ENCODE results near the gene CELSR3.

CELSR3 gene

DNA sequence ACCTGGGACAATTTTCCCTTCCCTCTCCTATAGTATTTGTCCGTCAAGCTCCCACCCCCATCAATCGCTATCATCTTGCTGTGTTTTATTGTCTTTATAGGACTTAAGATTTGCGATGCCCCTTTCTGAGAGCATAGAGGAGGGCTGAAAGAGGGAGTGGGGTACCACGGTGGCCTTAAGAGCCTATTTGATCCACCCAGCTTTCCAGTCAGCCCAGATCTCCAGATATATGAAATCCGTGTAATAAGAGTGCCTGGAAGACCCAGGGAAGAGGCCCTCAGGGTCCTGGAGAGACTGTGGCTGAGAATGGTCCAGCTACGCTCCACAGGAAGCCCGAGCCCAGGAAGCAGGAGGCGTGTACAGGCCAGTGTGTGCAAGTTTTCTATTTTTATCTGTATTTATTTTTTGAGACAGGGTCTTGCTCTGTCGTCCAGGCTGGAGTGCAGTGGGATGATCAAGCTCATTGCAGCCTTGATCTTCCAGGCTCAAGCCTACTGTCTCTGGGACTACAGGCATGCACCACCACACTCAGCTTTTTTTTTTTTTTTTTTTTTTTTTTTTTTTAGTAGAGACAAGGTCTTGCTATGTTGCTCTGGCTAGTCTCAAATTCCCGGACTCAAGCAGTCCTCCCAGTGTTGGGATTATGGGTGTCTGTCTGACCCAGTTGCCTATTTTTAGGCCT lies 24.0 kb upstream of the CELSR3 start:
- DNase-seq (ENCODE audit: low read depth in 2 of 2, low spot score in 1 of 2) = no peak

DNA sequence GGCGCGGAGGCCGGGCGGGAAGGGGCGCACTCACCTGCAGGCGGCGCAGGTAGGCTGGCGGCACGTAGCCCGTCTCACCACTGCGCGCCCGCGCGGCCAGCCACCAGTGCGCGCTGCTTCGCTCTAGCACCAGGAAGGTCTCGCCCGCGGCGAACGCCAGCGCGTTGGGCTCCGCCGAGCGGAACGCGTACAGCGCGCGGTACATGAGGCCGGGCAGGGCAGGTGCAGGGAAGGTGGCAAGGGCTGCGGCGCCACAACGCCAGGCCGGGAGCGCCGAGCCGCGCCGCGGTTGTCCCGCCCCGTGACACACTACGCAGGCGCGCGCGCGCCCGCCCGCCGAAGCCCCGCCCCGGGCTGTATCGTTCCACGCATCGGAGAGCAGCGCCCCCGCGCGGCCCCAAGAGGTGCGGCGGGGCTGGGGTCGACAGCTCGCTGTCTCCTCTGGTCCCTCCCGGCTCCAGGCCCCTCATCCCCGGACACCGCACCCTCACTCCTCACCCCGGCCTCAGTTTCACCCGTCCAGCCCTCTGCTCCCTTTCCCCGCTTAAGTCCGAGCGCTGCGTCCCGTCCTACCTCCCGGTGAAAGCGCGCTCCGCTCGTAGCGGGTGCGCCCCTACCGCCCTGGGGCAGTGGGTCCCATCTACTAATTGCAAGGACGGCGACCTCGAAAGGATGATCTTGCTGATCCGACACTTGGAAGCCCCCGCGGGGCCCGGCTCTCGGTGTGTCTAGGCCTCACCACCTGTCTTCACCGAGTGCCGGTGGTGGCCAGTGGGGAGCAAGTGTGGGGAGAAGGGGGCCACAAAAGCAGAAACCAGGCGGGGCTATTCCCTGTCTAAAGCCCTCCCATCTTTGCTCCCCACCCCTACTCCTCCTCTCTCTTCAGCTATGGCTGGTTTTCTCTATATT lies 23.2 kb upstream of the CELSR3 start, which contains the start of gene NCKIPSD:
Gene NCKIPSD, minus strand, starts transcription at position 313 of the 909 bp plus-strand sequence. Its CDS starts 108 bp downstream, at position 205.
- peak; percentile 78 to 79 for DNase-seq (ENCODE audit: low read depth in 2 of 2, low spot score in 1 of 2)

DNA sequence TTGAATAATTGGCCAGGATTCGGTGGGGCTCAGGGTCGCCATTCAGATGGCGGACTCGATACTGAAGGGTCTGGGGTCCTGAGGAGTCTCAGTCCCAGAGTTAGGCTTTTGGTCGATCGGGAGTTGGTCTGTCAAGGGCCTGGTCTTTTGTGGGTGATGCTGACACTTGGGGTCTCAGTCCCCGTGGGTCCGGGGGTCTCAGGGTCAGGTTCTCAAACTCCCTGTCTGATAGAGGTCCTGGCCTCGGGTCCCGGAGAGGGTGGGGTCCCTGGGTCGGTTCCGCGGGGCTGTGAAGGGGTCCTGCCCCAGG lies 22.6 kb upstream of the CELSR3 start:
- no peak for DNase-seq (ENCODE audit: low read depth in 2 of 2, low spot score in 1 of 2)

DNA sequence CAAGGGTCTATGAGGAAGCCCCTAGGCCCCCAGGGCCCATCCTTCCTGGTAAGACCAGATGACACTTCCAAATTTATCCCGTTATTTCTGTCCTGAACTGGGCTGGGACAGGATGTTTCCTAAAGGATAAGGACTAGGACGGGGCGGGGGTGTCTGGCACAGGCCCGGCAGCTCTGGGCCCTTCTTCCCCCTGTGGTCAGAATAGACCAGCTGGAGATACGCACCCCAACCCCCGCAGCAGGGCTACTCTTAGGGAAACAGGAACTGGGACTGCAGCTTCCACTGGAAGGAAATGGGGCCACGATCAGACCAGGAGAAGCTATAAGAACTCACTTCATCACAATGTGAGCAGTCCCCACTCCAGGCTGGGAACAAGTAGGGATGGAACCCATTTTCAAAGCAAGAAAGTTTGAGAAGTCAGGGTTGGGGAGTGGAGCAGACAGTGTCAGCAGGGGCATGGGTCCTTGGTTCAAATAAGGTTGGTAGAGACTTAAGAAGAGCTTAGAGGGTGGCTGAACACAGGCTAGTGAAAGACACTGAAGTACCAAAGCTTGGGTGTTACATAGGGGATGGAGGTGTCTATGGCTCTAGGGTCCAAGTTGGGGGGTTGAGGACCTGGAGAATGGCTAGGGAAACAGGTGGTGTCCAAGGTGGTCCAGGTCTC lies 21.9 kb upstream of the CELSR3 start:
- no peak for DNase-seq (ENCODE audit: low read depth in 2 of 2, low spot score in 1 of 2)

DNA sequence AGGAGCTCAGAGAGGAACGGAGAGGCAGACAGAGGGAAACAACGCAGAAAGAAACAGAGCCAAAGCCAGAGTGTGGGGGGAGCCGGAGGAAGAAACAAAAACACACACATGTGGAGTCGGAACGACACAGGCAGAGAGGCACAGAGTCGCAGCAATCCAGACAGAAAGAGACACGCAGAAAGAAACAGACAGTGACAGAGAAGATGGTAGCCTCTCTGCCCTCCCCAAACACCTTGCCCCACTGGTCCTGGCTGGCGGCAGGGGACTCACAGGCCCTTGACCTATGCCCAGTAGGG lies 21.3 kb upstream of the CELSR3 start:
- no peak for DNase-seq (ENCODE audit: low read depth in 2 of 2, low spot score in 1 of 2)

DNA sequence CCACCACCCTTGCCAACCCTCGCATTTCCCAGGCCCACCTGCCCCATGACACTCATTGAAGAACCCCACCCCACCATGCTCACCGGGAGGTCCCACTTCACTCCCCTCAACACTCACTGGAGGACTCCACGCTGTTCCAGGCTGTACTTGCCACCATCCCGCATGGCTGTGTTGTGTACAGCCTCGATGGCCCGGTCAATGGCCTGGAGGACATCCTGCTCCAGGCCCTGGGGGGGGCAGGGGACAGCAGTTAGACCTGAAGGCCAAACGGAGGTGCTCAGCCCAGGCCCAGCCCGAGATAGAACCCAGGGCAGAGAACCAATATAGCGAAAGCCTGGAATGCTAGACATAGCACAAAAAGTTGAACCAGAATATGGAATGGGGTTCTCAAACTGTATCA lies 20.1 kb upstream of the CELSR3 start:
- no peak for DNase-seq (ENCODE audit: low read depth in 2 of 2, low spot score in 1 of 2)

DNA sequence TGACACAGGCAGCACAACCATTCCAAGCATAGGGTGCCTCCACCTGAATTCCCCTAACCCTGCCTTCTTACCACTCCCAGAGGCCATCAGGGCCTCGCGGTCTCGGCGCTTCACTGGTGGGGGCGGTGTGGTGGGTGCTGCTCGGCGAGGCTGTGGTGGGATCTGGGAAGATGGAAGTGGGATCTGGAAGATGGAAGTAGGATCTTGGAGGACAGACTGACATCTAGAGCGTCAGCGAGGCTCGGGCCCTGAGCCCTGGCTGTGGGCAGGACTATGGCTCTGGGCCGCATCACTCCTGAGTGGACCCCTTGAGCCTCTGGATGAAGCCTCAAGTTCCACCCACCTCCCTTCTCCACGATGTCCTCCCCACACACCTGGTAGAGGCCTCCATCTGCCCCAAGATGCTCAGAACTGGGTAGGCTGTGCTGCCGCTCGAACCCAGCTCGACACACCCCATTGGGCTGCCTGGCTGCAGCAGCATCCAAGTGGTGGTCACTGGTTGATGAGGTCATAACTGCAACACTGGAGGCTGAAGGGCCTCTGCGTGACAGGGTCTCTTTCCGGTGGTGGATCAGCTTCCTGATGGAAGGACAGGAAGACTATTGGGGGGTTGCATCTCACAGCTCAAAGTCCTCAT lies 19.4 kb upstream of the CELSR3 start:
- DNase-seq (ENCODE audit: low read depth in 2 of 2, low spot score in 1 of 2) = no peak

DNA sequence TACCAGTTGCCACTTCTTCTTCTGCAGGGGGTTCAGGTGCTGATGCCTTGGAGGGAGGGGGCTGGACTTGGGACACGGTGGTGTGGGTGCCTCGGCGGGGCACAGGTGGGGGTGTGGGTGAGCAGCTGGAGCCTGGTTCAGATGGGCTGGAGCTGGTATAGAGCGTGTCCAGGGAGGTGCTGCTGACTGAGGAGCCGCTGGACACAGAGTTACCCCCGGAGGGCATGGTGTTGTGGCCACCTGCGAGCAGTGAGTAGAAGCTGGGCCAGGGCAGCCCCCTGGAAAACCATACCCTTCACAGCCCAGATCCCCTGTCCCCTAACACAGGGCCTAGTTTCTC lies 18.8 kb upstream of the CELSR3 start:
- DNase-seq (ENCODE audit: low read depth in 2 of 2, low spot score in 1 of 2) = no peak

DNA sequence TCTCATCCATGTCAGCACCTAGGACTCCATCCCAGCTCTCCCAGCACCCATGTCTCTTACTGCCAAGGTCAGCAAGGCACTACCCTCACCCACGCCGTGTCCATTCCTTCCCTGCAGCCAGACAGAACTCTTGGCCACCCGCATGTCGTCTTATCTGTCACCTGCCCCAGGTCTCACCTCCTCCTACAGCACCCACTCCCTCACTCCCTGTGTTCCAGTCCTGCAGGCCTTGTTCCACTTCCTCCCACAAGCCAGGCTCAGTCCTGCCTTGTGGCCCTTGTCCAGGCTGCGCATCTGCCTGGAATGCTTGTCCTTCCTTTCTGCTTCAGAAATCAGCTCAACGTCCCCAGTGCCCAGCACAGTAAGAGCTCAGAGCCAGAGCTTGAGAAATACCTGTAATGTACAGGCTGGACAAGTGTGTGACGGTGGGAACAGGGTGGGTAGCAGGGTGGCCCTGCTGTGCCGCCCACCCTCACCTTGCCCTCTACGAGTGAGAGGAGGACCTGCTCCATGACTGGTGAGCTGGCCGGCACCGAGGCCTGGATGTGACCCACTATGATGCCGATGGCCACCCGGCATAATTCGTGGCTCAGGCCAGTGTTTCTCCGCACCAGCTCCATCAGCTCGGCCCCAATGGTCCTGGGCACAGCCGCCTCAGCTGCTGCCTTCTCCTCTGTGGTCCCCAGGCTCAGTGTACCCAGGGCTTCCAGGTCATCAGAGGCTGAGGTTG lies 18.3 kb upstream of the CELSR3 start:
- no peak for DNase-seq (ENCODE audit: low read depth in 2 of 2, low spot score in 1 of 2)

DNA sequence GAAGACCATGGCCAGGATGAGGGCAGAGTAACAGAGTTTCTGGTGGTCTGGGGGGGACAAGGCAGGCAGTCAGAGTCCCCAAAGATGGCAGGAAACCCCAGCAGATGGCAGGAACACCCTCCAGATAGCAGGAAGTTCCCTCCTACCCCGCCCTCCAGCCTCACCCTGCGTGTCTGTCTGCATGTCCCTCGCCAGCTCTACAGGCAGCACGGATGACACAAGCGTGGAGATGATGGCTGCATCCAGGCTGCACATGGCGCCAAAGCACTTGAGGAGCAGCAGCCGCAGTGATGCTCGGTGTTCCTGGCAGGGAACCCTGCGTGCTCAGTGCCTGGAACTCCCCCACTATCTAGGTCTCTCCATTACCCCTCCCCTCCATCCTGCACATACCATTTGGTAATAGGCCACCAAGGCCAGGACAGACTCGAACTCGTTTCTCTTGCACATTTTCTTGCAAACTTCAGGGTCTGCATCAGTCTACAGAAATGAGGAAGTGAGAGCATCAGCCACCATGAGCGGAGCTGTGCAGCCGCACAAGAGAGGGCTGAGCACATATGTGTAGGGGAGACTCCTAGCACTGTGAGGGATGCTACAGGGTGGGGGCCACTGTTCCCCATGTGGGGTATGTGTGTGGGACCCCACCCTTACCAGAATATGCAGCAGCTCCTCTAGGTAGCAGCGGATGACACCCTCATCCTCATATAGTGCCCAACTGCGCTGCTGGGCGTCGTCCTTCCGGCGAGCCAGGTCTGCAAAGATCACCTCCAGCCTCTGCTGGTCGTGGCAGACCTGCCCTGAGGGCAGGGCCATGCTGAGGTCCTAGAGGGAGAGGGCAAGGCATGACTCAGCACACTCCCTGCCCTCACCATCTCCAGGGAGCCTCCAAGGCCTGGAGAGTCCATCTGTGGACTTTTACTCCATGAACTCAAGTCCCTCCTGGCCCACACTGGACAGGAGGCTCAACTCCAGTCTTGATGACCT lies 17.0 kb upstream of the CELSR3 start:
- no peak for DNase-seq (ENCODE audit: low read depth in 2 of 2, low spot score in 1 of 2)

DNA sequence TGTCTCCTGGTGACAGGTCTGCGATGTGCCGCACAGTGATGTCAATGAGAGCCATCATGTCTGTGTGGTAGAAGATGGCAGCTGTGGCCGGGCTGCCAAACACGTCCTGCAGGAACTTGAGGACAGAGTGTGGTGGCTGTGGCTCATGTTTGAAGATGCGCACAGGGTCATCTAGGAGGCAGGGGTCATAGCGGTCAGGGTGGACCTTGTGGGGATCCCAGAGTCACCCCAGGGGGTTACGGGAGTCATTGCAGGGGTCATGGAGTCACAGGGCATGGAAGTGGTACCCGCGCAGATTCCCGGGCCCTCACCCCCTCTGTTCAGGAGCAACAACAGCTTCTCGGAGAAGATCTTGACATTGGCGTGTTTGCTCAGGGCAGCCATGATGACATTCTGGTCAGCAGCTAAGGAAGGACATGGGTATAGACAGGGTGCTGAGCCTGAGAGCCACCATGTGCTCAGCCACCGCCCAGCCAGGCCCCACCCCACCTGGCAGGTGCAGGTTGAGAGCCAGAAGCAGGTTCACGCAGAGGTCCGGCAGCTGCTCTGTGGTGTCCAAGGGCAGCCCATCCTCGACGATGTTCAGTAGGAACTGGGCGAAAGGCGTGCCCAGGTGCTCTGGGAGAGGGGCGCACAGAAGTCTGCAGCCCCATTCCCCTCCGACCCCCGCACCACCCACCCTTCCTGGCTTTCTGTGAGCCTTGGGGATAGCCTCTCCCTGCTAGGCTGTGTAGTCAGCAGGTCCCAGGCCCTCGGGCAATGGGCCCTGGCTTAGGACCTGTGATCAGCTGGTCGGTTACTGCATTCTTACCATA lies 16.1 kb upstream of the CELSR3 start:
- DNase-seq (ENCODE audit: low read depth in 2 of 2, low spot score in 1 of 2) = no peak

DNA sequence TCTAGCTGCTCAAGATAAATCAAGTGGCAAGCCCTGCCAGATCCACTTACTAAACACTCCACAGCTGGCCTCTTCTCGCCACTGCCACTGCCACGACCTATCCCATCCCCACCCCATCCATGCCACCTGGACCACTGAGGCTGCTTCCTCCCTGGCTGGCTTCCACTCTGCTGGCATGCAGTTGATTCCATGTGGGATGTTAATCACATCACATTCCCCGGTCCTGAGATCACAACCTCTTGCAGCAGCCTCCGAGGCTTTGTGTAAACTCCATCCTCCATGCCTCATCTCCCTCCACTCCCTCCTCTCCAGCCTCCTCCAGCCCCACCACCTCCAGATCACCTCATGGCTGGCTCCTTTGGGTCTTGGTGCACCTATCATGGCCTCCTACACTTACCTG lies 15.4 kb upstream of the CELSR3 start:
- no peak for DNase-seq (ENCODE audit: low read depth in 2 of 2, low spot score in 1 of 2)

DNA sequence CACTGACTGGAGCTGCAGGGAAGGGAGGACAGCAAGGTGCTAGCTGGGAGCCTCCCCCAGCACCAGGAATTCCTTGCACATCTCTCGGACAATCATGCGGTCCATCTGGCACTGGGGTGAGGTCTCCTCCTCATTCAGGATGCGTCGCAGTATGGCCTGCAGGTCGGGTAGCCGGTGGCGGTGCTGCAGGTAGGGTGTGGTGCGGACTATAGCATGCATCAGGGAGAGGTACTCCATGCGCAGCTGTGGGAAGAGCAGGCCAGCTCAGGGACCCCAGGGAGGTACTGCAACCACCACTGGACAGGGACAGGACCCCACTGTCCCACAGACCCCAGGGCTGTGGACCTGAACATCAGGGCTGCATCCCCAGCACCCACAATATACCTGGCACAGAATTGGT lies 11.8 kb upstream of the CELSR3 start:
- DNase-seq (ENCODE audit: low read depth in 2 of 2, low spot score in 1 of 2) = no peak

DNA sequence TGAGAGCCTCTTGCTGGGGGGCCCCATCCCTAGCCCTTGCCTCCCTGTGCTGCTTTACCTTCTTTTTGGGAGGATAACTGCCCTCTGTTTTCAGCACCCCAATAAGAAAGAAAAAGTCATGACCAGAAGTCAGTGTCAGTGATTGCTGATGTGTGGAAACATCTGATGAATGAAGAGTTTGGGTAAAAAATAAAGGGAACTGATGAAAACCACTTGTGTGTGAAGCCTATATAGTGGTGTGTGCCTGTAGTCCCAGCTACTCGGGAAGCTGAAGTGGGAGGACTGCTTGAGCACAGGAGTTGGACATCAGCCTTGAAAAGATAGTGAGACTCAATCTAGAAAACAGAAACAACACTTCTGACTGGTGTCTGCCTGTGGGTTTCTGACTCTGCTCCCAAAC lies 9.8 kb upstream of the CELSR3 start:
- no peak for DNase-seq (ENCODE audit: low read depth in 2 of 2, low spot score in 1 of 2)

DNA sequence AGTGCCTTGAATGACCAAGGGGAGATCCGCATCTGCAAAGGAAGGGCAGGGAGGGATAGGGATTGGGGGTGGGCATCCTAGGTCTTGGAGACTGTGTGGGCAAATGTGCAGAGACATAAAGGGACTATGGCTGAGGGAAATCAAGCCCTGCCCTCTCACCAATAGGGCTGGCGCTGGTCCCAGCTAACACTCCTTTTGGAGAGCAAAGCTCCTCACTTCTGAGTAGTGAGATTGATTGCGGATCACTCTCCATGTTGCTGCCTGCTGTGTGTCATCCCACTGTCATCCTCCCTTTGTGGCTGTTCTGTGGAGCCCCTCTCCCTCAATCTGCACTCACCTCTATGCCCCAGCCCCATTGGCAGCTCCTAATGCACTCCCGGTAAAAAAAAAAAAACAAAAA lies 2.2 kb upstream of the CELSR3 start:
- no peak for DNase-seq (ENCODE audit: low read depth in 2 of 2, low spot score in 1 of 2)

DNA sequence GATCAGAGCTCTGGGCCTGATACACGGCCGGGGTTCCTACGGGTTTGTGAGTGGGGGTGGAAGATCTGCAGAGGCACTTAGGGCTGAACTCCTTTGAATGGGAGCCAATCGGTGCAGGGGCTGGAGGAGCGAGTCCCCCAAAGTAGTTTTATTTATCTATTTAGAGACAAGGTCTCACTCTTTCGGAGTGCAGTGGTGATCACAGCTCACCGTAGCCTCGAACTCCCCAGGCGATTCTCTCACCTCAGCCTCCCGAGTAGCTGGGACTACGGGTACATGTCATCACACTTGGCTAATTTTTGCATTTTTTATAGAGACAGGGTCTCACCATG lies 1.6 kb upstream of the CELSR3 start:
- DNase-seq (ENCODE audit: low read depth in 2 of 2, low spot score in 1 of 2) = no peak

DNA sequence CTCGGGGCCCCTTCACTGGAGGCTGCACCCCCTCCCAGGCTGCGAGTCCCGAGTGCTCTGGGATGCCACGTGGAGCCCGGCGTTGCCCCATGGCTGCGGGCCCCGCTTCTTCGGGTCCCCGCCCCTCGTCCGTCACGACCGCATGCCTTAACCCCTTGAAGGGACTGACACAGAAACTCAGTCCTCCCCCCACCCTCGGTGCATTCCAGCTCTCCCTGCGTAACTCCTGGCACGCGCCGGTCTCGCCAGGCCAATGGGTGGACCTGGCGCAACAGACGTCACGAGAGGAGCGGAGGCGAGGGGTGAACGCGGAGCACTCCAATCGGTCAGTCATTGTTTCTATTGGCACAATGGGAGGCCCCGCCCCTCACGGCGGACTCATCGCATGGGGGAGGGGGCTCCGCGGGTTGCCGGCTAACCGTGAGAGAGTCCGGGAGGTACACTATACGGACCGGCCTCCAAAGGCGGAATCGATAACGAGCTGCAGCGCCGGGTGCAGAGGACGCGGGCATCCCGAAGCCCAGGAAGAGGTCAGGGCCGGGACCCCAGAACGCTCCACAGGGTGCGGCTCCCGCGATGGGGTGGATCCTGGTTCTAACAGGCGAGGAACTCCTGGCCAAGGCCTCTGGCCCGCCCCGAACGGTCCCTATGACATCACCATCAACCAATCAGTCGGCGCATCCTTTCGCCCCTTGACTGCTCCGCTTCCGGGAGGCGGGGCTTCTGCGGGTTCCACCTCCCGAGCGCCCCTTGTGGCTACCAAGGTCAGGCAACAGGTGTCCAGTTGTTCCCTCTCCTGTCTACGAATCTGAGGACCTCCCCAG lies 1.0 kb upstream of the CELSR3 start:
- DNase-seq (ENCODE audit: low read depth in 2 of 2, low spot score in 1 of 2) = peak; percentile 64 to 70

DNA sequence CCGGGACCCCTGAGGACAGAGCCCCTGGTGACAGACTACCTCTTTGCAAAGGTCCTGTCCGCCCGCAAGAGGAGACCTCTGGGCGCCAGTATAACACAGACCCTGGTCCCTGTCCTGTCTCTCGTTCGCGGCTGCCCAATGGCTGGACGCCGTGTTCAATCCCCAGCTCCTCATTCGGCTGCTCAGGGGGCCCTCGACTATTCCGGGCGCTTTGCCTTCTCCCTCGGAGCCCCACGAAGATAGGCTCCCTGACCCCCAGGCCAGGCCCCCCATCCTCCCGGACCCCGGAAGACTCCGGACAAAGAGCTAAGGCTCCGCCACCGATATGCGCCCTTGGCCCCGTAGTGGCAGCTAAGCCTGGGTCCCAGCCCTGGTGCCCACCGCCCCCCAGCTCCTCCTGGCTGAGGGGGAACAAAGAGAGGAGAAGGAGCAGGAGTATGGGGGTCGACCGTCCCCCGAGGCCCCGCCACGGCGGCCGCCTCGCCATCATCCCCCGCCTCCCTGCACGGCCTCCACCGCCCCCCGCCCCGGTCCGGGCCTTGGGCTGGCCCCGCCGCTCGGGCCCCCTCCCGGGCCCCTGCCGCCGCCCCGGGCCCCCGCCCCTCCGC lies 437 bp downstream of the CELSR3 start:
- no peak for DNase-seq (ENCODE audit: low read depth in 2 of 2, low spot score in 1 of 2)

Measured in stimulated activated CD8-positive, alpha-beta memory T cell treated with anti-CD3 and anti-CD28 coated beads, Interleukin-4, amount 100 ng/mL, for 4 hours (primary cell).